DMS153 treated with DMSO at 0.1 percent for 48 hours (cell line): ENCODE data around the gene ZNF200.
"Not testable (repeated sequence)": the region's sequence is repeated elsewhere in the genome, so short reads cannot be mapped to it uniquely, and the experiment has no call there.

Experiments used
- DNase-seq: peaks from one replicate; lab custom pipeline; 2025; ENCODE audit not compliant: unreplicated experiment; lab: John Stamatoyannopoulos, UW

ZNF200 gene

DNA sequence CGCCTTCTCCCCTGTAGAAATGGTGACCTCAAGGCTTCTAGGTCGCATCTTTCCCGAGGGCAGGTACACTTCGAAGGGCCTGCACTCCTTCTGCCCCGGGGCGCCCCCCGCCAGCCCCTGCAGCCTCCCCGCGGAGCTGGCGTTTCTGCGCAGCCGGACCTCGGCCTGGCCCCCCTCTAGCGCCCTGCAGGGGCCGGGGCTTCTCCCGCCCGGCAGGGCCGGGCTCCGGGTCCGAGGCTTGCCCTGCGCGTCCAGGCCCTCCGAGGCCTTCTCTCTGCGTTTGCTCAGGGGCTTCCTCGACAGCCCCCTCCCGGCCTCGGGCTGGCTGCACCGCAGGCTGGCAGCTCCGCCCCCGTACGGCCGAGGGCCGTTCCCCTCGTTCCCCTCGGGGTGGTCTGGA, 19.4 kb upstream of the ZNF200 start:
- DNase-seq = no peak

DNA sequence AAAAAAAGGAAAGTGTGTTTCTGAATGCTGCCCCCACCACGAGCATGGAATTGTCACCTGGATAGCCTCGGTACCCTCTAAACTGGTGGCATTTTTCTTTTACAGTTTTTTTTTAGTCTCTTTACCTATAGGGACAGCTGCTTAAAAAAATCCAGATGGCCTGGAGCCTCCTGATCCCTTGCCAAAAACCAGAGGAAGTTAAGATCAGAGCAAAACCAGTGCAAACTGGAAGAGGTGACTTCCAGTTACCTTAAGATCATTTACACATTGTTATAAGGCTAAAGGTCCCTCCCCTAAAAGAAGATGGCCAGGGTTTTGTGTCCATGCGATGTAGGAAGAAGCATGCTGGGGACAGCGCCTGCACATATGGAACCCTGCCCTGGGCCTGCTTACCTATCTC, 18.0 kb upstream of the ZNF200 start:
- no peak for DNase-seq

DNA sequence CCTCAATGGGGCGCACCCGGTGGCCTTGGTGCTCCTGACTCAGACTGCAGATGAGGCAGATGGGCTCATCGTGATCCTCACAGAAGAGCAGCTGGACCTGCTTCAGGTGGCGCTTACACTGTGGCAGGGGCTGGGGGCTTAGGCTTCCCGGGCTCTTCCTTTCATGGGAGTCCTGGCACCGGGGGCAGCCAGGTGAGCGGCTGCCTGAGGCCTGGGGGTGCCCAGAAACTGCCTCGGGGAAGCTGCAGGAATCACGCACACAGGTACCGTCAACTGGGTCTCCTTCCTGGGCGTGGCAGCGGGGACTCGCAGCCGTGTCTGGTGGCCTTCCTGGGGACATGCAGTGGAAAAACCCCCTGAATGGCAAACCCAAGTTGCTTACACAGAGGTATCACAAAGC, 14.5 kb upstream of the ZNF200 start:
- DNase-seq = no peak

DNA sequence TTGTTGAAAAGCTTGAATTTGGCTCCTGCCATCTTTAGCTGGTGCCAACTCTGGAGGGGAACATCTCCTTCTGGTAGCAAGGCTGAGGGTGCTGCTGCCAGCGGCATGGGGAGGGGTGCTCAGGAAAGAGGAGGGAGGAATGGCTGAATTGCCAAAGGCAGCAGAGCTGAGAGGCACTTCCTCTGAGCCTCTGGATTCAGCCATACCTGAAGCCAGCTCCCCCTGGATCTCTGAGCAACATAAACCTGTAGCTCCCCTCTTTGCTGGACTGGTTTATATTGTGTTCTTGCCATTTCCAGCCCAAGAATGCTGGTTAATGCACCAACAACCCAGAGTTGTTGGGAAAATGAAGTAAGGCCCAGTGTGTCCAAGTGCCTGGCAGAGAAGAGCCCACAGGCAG, 14.1 kb upstream of the ZNF200 start:
- no peak for DNase-seq

DNA sequence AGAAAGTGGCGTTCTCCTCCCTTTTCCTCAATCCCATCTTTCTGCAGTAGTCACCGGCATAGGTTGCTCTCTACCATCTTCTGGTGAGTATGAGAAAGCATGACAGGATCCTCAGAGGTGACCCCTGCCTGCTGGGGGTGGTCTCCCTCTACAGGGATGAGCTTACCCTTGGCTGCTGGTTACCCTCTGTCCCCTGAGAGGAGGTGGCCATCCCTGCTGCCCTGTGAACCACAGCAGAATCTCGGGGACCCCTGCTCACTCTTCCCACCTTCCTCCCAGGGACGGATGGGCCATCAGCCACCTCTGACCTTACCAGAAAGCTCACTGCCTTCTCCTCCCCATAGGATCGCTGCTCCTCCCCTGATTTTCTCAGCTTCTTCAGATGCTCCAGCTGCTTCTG, 13.6 kb upstream of the ZNF200 start:
- DNase-seq = no peak

DNA sequence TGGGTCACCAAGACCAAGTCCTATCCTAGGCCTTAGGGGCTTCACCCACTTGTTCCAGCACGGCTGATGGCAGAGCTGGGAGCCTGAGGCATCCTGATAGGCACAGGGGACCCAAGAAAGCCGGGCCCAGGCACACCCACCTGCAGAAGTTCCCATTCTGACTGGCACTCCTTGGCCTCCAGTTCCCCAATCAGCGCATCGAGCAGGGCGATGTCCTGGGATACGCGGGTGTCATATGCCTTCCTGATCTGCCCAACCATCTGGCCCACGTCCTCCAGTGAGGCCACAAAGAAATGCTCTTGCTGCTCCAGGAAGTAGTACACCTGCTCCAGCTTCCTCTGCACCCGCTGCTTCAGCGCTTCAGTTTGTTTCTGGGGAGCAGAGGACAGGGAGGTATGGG, 11.9 kb upstream of the ZNF200 start:
- no peak for DNase-seq

DNA sequence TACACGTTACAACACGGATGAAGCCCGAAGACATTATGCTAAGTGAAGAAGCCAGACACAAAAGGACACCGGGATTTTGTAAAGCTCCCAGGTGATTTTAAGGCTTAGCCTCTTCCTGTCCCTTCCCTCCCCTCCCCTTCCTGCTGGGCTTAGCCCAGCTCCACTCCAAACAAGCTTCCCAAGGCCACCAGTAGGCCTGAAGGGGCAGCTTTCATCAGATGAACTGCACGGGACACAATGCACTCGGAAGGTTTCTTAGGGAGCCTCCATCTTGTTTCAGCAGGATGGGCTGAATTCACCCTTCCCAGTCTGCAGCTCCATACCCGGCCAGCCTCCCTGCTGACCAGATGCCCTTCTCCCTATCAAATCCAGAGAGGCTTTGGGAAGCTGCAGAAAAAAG, 11.0 kb upstream of the ZNF200 start:
- DNase-seq = no peak

DNA sequence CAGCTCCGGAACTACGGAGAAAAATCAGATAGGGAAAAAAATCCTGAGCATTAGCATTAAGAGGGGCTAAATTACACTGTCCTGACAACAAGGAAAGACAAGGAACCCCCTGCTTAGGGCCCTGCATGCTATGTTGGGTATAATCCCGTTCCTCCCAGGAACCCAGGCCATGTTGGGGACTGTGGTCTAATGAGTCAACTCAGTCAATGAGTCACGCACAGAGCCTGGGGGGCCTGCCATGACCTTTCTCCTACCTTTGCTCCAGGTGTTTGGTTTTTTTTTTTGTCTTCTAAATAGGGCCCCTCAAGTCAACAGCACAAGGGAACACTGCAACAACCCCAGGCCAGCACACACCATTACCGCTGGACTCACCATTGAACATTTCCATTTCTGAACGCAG, 8.9 kb upstream of the ZNF200 start:
- no peak for DNase-seq

DNA sequence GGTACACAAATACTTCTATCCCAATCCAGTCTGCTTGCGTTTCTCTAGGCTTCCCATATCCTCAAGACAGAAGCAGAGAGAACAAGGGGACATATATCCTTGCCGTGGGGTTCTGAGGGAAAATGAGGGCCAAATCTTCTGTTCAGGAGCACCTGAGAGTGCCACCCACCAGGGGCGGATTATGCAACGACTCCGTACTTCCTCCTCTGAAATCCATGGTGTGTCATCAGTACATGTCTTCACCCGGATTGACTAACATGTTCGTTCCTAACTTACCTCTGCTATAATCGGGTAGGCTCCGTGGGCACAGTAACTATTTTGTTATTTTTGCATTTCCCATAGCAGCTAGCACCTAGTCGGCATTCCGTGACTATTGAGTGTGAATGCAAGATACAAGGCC, 7.8 kb upstream of the ZNF200 start:
- no peak for DNase-seq

DNA sequence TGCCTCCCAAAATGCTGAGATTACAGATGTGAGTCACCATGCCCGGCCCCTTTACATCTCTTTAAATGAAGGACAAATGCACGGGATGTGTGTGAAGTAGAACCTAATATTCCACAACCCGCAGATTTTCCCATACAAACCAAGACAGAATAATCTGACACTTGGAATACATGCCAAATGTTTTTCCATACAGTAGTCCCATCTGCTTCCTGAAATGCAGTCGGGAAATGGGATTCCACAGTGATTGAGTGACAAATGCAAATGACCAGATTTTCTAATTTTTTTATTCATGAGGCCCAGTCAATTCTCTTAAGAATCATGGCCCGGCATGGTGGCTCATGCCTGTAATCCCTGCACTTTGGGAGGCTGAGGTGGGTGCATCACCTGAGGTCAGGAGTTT, 6.8 kb upstream of the ZNF200 start:
- DNase-seq = no peak

DNA sequence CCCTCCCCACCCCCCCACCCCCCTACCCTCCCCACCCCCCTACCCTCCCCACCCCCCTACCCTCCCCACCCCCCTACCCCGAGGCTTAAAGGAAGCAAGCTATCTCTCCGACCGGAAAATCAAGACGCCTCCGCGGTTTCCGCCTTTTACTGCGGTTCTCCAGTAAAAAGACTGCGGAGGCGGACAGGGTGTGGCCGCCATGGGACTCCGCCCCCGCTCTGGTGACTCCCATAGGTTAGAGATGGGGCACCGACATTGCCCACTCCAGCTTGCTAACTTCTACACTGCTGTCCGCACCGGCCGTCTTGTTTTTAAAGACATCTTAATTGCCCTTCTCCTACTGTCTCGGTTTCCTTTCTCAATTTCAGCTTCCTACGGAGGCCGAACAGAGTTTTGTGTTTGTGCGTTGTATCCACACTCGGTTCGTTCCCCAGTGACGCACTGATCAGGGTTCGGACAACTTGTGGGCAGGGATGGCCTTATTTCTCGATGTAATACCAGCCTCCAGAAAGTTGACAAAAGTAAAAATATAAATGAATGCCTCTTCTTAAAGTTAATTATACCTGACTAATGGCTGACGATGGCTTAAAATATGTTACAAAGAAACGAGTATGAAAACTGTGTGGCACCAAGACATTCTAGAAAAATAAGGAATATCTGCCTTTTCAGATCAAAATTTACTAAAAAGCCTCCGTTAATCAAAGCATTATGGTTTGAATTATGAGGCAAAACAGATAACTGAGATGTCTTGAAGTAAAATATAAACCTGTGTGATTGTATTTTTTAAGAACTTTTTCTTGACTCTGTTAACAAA, 1.1 kb upstream of the ZNF200 start:
- no peak for DNase-seq

DNA sequence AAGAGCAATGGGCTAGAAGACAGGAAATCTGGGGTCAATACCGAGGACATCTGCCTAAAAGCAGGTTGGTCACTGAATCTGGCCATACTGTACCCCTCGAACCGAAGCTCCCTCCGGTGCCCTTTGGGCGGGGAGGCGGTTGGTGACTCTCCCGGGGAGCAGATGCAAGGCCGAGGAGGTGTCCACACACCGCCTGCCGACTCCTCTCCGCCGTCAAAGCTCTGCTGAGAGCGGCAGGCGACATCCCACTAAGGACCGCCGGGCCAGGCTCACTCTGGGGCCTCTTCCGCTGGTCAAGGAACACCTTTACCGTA, 458 bp downstream of the ZNF200 start:
- DNase-seq = no peak

DNA sequence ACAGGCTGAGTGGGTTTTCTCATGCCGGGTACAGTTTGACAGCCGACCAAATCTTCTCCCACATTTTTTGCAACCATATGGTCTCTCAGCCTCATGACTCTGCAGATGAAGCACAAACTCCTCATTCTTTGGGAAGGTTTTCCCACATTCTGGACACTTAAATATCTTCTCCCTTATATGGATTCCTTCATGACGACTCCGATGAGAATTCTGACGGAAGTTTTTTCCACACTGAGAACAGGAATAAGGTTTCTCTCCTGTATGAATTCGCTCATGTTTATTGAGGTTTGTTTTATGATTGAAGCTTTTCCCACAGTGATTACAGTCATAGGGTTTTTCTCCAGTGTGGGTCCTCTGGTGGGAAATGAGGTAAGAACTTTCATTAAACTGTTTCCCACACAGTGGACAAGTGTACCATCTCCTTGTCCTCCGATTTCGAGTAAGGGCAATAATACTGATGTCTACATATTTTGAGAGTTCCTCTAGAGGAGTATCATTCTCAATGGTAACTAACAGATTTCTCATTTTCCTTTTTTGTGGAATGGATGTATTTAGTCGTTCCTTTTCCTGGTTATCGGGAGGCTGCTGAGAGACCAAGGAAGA, 10.9 kb downstream of the ZNF200 start:
- DNase-seq = no peak

DNA sequence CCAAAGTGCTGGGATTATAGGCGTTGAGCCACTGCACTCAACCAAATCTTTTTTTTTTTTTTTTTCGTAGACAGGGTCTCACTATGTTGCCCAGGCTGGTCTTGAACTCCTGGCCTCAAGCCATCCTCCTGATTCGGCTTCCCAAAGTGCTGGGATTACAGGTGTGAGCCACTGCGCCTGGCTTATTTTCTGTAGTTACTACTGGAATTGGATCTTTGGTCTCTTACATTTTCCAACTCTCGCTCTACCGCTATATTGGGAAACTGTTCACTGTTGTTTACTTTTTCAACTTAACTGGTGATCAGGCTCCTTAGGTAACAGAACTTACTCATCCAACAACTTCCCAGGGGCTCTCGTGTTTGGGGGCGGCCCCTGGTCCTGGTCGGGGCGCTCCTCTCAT, 14.1 kb downstream of the ZNF200 start:
- no peak for DNase-seq

DNA sequence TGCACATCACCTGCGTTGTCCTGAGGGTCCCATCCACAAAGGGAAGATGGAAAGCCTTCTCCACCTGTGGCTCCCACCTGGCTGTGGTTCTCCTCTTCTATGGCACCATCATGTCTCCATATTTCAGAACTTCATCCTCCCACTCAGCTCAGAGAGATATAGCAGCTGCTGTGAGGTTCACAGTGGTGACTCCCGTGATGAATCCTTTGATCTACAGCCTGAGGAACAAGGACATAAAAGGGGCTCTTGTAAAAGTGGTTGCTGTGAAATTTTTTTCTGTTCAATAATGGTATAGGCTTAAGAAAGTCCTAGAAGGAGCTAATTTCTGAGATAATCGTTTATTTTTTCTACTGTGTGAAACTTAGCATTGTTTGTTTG, 18.7 kb downstream of the ZNF200 start:
- DNase-seq = no peak

DNA sequence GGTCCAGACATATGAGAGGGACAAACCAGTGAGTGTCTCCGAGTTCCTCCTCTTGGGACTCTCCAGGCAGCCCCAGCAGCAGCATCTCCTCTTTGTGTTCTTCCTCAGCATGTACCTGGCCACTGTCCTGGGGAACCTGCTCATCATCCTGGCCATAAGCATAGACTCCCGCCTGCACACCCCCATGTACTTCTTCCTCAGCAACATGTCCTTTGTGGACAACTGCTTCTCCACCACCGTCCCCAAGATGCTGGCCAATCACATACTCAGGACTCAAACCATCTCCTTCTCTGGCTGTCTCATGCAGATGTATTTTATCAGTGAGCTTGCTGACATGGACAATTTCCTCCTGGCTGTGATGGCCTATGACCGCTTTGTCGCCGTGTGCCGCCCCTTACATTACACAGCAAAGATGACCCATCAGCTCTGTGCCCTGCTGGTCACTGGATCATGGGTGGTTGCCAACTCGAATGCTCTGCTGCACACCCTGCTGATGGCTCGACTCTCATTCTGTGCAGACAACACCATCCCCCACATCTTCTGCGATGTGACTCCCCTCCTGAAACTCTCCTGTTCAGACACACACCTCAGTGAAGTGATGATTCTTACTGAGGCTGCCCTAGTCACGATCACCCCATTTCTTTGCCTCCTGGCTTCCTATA, 19.2 kb downstream of the ZNF200 start:
- no peak for DNase-seq

DNA sequence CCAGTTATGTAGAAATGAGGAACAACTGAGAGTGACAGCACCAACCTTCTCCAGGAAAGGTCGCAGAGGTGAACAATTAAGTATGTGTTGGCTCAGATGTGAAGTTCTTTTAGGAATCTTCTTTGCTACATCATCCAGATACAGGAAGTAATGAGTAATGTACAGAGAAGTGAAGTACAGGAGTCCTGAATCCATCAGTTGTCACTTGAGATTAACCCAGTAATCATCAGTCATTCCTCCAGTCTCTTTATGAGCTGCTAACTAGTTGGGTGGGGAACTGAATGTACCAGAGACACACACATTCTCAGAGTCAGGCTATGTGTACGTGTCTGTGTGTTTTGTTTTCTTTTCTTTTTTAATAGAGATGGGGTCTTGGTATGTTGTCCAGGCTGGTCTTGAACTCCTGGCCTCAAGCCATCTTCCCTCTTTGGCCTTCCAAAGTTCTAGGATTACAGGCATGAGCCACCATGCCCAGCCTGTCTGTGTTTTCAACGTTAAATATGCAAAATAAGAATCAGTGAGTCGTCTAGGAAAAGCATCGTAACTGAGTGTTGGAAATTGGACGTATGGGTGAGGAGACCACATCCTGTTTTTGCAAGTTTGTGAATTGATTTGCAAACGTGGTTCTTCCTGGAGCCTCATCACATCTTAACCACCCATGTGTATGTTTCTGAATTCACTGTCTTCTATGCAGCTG, 19.9 kb downstream of the ZNF200 start:
- DNase-seq = no peak

DNA sequence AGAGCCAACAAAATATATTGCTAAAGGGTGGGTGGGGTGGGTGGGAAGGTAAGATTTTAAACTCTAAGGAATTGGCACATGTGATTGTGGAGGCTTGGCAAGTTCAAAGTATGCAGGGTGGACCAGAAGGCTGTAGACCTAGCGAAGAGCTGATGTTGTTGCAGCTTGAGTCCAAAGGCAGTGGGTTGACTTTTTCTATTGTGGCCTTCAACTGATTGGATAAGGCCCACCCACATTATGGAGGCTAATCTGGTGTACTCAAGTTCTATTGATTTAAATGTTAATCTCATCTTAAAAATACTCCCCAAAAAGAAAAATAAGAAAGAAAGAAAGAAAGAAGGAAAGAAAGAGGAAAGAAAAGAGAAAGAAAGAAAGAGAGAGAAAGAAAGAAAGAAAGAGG, 22.4 kb downstream of the ZNF200 start:
- DNase-seq = no peak

DNA sequence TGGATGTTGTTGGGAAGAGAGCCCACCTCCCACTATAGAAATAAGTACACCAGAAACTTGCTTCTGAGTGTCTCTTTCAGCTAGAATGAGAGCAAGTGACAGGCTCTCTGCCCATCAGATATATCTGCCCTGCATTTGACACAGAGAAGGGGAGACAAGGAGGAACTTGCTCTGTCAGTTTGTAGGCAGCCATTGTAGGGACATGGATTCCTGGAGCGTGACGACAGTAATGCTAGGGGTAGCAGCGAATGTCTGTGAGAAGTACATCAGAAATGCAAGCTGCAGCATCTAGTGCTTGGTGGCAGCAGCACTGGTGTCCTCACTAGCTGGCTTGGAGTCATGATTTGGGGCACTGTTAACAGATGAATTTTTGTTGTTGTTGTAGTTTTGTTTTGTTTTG, 23.0 kb downstream of the ZNF200 start:
- DNase-seq = no peak

DNA sequence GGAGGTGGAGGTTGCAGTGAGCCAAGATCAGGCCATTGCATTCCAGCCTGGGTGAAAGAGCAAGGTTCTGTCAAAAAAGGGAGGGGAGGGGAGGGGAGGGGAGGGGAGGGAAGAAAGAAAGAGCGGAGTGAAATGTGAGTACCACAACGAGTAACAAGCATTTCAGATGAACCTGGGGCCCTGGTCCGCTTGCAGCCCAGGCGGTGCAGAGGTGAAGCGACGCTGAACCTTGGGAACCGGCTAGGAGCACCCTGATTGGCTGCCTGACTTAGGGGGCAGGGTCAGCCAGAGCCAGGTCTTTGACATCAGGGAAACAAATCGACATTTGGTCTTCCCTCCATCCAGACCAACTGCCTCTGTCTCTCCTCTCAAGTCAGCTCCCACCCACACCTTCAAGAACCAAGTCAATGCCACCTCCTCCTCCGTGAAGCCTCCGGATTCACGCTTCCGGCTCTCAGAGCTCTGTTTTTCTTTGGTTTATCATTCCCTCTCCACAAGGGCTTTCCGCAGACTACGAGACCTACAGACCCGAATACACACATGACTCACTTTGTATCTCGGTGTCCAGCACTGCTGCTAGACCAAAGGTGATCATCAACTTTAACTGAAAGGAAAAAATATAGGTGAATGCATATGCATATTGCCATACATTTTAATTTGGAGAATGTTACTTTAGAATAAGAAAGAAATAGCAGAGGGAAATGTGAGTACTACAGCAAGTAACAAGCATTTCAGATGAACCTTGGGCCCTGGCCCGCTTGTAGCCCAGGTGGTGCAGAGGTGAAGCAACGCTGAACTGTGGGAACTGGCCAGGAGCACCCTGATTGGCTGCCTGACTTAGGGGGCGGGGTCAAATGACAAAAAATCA, 27.6 kb downstream of the ZNF200 start:
- DNase-seq = no peak

DNA sequence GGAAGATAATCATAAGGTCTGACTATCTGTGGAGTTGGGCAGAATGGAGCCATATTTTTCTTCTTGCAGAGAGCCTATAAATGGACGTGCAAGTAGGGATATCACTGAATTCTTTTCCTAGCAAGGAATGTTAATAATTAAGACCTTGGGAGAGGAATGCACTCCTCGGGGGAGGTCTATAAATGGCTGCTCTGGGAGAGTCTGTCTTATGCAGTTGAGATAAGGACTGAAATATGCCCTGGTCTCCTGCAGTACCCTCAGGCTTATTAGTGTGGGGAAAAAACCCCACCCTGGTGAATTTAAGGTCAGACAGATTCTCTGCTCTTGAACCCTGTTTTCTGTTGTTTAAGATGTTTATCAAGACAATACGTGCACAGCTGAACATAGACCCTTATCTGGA, 29.0 kb downstream of the ZNF200 start:
- DNase-seq = not testable (repeated sequence)
